Measurements from ENCODE around the gene GPC5. TPM values are rescaled to one million over a fixed set of nuclear protein-coding genes. Genes with fewer than 3 reads are reported as not detected.

The GPC5 gene
- total and polyA plus RNA-seq, 4 donors, result 0.51 to 22.4 (median 2.0) TPM

DNA sequence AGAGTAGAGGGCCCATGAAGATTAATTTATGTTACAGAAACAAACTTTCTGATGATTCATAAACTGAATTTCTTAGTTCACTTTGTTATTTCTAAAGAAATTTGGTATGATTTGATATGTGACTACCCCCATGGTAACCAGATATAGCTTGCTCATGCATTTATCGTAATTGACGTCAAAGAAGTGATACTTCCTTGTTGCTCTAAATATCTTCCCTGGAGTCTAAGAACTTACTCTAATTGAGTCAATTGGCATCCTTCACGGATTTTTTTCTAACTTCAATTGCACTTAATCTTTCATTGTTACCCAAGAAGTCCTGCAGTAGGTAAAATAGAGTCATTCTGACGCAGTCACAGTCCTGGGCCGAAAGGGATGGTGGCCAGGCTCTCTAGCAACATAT lies 240.9 kb downstream of the GPC5 start:
- TF ChIP-seq EGR1 (IDR thresholded peaks at IDR 0.05; ENCODE audit: low read depth in 2 of 2) (no peak), HNF4G (IDR thresholded peaks at IDR 0.05) (no peak), JUND (IDR thresholded peaks at IDR 0.05) (no peak), HNF4A (conservative IDR thresholded peaks at IDR 0.05) (no peak), FOXA2 (IDR thresholded peaks at IDR 0.05) (no peak), ATF3 (IDR thresholded peaks at IDR 0.05) (no peak), GABPA (IDR thresholded peaks at IDR 0.05 in 1 of 2, conservative IDR thresholded peaks at IDR 0.05 in 1 of 2) (no peak), RXRA (IDR thresholded peaks at IDR 0.05) (no peak), NR2F2 (IDR thresholded peaks at IDR 0.05) (no peak)
- TF ChIP-seq, protein P1, sequence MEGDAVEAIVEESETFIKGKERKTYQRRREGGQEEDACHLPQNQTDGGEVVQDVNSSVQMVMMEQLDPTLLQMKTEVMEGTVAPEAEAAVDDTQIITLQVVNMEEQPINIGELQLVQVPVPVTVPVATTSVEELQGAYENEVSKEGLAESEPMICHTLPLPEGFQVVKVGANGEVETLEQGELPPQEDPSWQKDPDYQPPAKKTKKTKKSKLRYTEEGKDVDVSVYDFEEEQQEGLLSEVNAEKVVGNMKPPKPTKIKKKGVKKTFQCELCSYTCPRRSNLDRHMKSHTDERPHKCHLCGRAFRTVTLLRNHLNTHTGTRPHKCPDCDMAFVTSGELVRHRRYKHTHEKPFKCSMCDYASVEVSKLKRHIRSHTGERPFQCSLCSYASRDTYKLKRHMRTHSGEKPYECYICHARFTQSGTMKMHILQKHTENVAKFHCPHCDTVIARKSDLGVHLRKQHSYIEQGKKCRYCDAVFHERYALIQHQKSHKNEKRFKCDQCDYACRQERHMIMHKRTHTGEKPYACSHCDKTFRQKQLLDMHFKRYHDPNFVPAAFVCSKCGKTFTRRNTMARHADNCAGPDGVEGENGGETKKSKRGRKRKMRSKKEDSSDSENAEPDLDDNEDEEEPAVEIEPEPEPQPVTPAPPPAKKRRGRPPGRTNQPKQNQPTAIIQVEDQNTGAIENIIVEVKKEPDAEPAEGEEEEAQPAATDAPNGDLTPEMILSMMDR (IDR thresholded peaks at IDR 0.05; ENCODE audit: low read depth, low read length, missing input control), result no peak
- Histone ChIP-seq H3K4me3 (ENCODE audit: low read depth in 1 of 3, low read length in 3 of 3) (no peak overlapping the region), H3K36me3 (ENCODE audit: control insufficient read depth in 4 of 4, insufficient read depth in 3 of 4, low read depth in 1 of 4, low read length in 3 of 4) (no peaks in the 10 kb centered on the region), H3K27me3 (ENCODE audit: control insufficient read depth in 4 of 4, insufficient read depth in 4 of 4, low read length in 3 of 4) (no peaks in the 10 kb centered on the region), H3K4me1 (ENCODE audit: control insufficient read depth in 4 of 4, insufficient read depth in 4 of 4, low read length in 3 of 4) (no peaks in the 10 kb centered on the region), H3K9me3 (ENCODE audit: control insufficient read depth in 4 of 4, low read length in 3 of 4) (no peaks in the 10 kb centered on the region), H3K9ac (ENCODE audit: low read depth in 1 of 2, low read length in 2 of 2) (no peak overlapping the region), H3K27ac (ENCODE audit: low read depth in 1 of 2, low read length in 2 of 2) (no peak overlapping the region)
- DNase-seq (ENCODE audit: low spot score), result no peak
- 92% methylated on average over 5 of the region's 5 CpGs for WGBS

DNA sequence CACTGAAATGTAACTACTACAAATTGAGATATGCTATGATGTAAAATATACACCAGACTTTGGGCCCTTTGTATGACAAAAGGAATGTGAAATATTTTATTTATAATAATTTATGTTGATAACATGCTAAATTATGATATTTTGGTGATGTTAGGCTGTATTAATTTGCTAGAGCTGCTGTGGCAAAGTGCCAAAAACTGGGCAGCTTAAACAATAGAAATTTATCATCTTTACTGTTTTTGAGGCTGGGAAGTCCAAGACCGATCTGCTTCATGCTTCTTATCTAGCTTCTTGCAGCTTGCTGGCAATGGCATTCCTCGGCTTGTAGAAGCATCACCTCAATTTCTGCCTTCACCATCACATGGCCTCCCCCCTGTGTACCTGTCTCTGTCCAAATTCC lies 245.0 kb downstream of the GPC5 start:
- 90% methylated on average over 2 of the region's 2 CpGs for WGBS

More for the DNA sequence above, 245.0 kb downstream of the GPC5 start:
- H3K27ac ChIP-seq (ENCODE audit: low read depth in 1 of 2, low read length in 2 of 2), result no peak overlapping the region
- no peaks in the 10 kb centered on the region for H3K4me1 ChIP-seq (ENCODE audit: control insufficient read depth in 4 of 4, insufficient read depth in 4 of 4, low read length in 3 of 4)
- H3K4me3 ChIP-seq (ENCODE audit: low read depth in 1 of 3, low read length in 3 of 3), result no peak overlapping the region
- no peaks in the 10 kb centered on the region for H3K27me3 ChIP-seq (ENCODE audit: control insufficient read depth in 4 of 4, insufficient read depth in 4 of 4, low read length in 3 of 4)
- TF ChIP-seq HNF4A (conservative IDR thresholded peaks at IDR 0.05), result no peak
- TF ChIP-seq FOXA2 (IDR thresholded peaks at IDR 0.05), result no peak
- no peak for TF ChIP-seq HNF4G (IDR thresholded peaks at IDR 0.05)
- TF ChIP-seq ATF3 (IDR thresholded peaks at IDR 0.05), result no peak
- no peak for TF ChIP-seq RAD21 (IDR thresholded peaks at IDR 0.05)
- no peak for TF ChIP-seq NR2F2 (IDR thresholded peaks at IDR 0.05)
- no peak for TF ChIP-seq JUND (IDR thresholded peaks at IDR 0.05)
- no peak for TF ChIP-seq TAF1 (conservative IDR thresholded peaks at IDR 0.05)
- TF ChIP-seq, protein P2, sequence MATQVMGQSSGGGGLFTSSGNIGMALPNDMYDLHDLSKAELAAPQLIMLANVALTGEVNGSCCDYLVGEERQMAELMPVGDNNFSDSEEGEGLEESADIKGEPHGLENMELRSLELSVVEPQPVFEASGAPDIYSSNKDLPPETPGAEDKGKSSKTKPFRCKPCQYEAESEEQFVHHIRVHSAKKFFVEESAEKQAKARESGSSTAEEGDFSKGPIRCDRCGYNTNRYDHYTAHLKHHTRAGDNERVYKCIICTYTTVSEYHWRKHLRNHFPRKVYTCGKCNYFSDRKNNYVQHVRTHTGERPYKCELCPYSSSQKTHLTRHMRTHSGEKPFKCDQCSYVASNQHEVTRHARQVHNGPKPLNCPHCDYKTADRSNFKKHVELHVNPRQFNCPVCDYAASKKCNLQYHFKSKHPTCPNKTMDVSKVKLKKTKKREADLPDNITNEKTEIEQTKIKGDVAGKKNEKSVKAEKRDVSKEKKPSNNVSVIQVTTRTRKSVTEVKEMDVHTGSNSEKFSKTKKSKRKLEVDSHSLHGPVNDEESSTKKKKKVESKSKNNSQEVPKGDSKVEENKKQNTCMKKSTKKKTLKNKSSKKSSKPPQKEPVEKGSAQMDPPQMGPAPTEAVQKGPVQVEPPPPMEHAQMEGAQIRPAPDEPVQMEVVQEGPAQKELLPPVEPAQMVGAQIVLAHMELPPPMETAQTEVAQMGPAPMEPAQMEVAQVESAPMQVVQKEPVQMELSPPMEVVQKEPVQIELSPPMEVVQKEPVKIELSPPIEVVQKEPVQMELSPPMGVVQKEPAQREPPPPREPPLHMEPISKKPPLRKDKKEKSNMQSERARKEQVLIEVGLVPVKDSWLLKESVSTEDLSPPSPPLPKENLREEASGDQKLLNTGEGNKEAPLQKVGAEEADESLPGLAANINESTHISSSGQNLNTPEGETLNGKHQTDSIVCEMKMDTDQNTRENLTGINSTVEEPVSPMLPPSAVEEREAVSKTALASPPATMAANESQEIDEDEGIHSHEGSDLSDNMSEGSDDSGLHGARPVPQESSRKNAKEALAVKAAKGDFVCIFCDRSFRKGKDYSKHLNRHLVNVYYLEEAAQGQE (IDR thresholded peaks at IDR 0.05), result no peak
- no peak for TF ChIP-seq RXRA (IDR thresholded peaks at IDR 0.05)
- DNase-seq (ENCODE audit: low spot score), result no peak
- H3K36me3 ChIP-seq (ENCODE audit: control insufficient read depth in 4 of 4, insufficient read depth in 3 of 4, low read depth in 1 of 4, low read length in 3 of 4), result no peaks in the 10 kb centered on the region
- H3K9ac ChIP-seq (ENCODE audit: low read depth in 1 of 2, low read length in 2 of 2), result no peak overlapping the region
- no peaks in the 10 kb centered on the region for H3K9me3 ChIP-seq (ENCODE audit: control insufficient read depth in 4 of 4, low read length in 3 of 4)
